ENCODE measurements around the gene MYOM3. TPM values are rescaled to one million over a fixed set of nuclear protein-coding genes. Genes with fewer than 3 reads are reported as not detected.

MYOM3 gene
- total RNA-seq, 1 donor from 2014 or later = not detected

GRCh38 chr1:24070821-24071393 lies 41.0 kb downstream of the MYOM3 start:
- H3K9me3 Mint-ChIP-seq = no peaks in the 10 kb centered on the region
- no peak overlapping the region for H3K4me3 Mint-ChIP-seq
- TF ChIP-seq CTCF (conservative IDR thresholded peaks at IDR 0.05) = peak; percentile 89
- H3K27ac Mint-ChIP-seq (ENCODE audit: unreplicated experiment) = no peak overlapping the region
- DNase-seq (ENCODE audit: low read depth, low spot score) = peak; percentile 84
- peaks cover 3% of the 10 kb centered on the region for H3K4me1 Mint-ChIP-seq
- H3K36me3 Mint-ChIP-seq (ENCODE audit: low read depth) = no peaks in the 10 kb centered on the region
- peaks cover 10% of the 10 kb centered on the region for H3K27me3 Mint-ChIP-seq (ENCODE audit: low read depth)

GRCh38 chr1:24069817-24070216 lies 42.1 kb downstream of the MYOM3 start:
- peaks cover 3% of the 10 kb centered on the region for H3K4me1 Mint-ChIP-seq
- H3K27ac Mint-ChIP-seq (ENCODE audit: unreplicated experiment) = no peak overlapping the region
- TF ChIP-seq CTCF (conservative IDR thresholded peaks at IDR 0.05) = no peak
- DNase-seq (ENCODE audit: low read depth, low spot score) = no peak
- H3K4me3 Mint-ChIP-seq = no peak overlapping the region
- no peaks in the 10 kb centered on the region for H3K36me3 Mint-ChIP-seq (ENCODE audit: low read depth)
- H3K27me3 Mint-ChIP-seq (ENCODE audit: low read depth) = peaks cover 10% of the 10 kb centered on the region
- no peaks in the 10 kb centered on the region for H3K9me3 Mint-ChIP-seq

GRCh38 chr1:24067978-24068377 lies 44.0 kb downstream of the MYOM3 start:
- Mint-ChIP-seq H3K27ac (ENCODE audit: unreplicated experiment) (no peak overlapping the region), H3K4me1 (peaks cover 3% of the 10 kb centered on the region), H3K36me3 (ENCODE audit: low read depth) (no peaks in the 10 kb centered on the region), H3K27me3 (ENCODE audit: low read depth) (peaks cover 10% of the 10 kb centered on the region), H3K9me3 (no peaks in the 10 kb centered on the region), H3K4me3 (no peak overlapping the region)
- no peak for TF ChIP-seq CTCF (conservative IDR thresholded peaks at IDR 0.05)
- no peak for DNase-seq (ENCODE audit: low read depth, low spot score)

- TF ChIP-seq CTCF (conservative IDR thresholded peaks at IDR 0.05) = no peak
- no peaks in the 10 kb centered on the region for H3K4me1 Mint-ChIP-seq
- peaks cover 3% of the 10 kb centered on the region for H3K27me3 Mint-ChIP-seq (ENCODE audit: low read depth)
- H3K9me3 Mint-ChIP-seq = no peaks in the 10 kb centered on the region
- no peak overlapping the region for H3K4me3 Mint-ChIP-seq
- DNase-seq (ENCODE audit: low read depth, low spot score) = no peak
- H3K36me3 Mint-ChIP-seq (ENCODE audit: low read depth) = no peaks in the 10 kb centered on the region
- H3K27ac Mint-ChIP-seq (ENCODE audit: unreplicated experiment) = no peak overlapping the region
These were observed 46.6 kb downstream of the MYOM3 start for GRCh38 chr1:24065304-24065703.

- TF ChIP-seq CTCF (conservative IDR thresholded peaks at IDR 0.05) = no peak
- Mint-ChIP-seq H3K36me3 (ENCODE audit: low read depth) (no peaks in the 10 kb centered on the region), H3K27ac (ENCODE audit: unreplicated experiment) (no peak overlapping the region), H3K27me3 (ENCODE audit: low read depth) (no peaks in the 10 kb centered on the region), H3K9me3 (no peaks in the 10 kb centered on the region), H3K4me1 (no peaks in the 10 kb centered on the region), H3K4me3 (no peak overlapping the region)
- DNase-seq (ENCODE audit: low read depth, low spot score) = no peak
These were observed 49.7 kb downstream of the MYOM3 start for GRCh38 chr1:24062221-24062620.

Data from neural crest cell (in vitro differentiated cells).